Stimulated activated CD8-positive, alpha-beta memory T cell treated with anti-CD3 and anti-CD28 coated beads, Interleukin-12 subunit alpha, Interleukin-12 subunit beta, amount 100 ng/mL, for 4 hours (primary cell): ENCODE measurements around the gene SMYD3.
"Not testable (repeated sequence)": the region's sequence is repeated elsewhere in the genome, so short reads cannot be mapped to it uniquely, and the experiment has no call there.

ENCODE experiments used
- DNase-seq: peaks from one replicate; pipeline ENCODE4 v3.0.0-alpha.2; 2020; ENCODE audit warnings: low read depth

Gene SMYD3

DNA sequence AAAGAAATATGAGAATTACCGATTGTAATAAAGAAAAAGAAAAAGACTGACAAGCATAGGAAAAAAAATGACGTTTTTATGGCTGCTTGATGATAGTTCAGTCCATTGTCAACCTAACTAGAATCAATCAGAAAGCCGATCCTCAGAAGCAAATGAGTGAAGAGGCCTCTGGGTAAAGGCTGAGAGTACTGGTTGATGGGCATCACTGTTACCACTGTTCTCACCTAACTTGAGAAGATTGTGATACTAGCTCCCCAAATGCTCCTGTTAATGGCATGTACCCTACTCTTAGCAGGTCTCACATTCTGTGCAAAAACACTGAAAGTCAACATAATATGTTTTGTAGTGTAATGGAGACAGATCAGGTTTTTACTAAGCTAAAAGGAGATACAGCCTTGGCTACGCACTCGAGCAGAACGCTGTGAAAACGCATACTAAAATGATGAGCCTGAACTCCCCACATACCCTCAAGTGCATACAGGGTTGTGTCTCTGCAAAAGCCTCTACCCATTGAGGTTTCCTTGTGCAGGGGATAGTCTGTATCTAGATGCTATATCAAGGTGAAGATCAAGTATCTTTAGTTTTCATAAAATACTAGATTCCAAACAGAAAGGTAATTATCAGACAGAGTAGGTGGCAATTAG, 554.6 kb downstream of the SMYD3 start:
- no peak for DNase-seq

DNA sequence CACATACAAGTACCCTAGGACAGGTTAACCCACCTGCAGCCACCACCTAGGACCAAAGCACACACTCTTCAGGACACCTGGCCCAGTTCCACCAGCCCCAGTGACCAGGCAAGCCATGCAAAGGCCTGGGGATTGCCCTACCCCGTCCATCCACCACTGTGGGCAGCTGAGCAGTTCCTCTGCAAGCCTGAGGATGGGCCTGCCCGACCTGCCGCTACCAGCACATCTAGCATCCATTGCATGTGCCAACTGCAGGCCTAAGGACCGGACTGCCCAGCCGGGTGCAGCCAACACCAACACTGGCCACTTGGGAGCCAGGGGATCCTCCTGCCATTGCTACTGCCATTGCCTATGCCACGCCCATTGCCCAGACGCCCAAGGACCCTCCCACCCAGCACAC, 558.3 kb downstream of the SMYD3 start:
- DNase-seq: no peak

DNA sequence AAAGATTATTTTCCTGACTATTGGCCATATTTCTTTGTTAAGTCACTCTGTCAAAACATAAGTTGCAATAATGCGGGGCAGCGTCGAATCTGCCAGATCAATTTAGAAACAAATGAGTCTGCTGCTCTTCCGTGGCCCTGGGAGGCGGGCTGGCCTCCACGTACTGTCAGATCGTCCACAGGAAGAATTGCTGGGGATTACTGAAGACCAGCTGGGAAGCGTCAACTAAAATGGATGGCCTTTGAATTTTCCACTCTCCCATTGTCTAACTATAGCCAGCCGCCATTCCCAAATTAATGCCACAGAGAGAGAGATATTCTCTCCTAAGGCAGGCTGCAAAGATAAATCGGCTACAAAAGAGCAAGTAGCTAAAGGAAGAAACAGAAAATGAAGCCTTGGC, 560.2 kb downstream of the SMYD3 start:
- DNase-seq: no peak

DNA sequence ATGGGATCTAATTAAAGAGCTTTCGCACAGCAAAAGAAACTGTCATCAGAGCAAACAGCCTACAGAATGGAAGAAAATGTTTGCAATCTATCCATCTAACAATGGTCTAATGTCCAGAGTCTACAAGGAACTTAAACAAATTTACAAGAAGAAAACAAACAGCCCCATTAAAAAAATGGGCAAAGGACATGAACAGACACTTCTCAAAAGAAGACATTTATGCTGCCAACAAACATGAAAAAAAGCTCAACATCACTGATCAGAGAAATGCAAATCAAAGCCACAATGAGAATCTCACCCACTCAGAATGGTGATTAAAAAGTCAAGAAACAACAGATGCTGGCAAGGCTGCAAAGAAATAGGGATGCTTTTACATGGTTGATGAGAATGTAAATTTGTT, 561.9 kb downstream of the SMYD3 start:
- DNase-seq: not testable (repeated sequence)

DNA sequence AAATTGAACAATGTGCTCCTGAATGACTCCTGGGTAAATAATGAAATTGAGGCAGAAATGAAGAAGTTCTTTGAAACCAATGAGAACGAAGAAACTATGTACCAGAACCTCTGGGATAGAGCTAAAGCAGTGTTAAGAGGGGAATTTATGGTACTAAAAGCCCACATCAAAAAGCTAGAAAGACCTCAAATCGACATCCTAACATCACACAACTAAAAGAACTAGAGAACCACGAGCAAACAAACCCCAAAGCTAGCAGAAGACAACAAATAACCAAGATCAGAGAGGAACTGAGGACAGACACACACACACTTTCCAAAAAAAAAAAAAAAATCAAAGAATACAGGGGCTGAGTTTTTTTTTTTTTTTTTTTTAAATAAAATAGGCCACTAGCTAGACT, 564.2 kb downstream of the SMYD3 start:
- no peak for DNase-seq

DNA sequence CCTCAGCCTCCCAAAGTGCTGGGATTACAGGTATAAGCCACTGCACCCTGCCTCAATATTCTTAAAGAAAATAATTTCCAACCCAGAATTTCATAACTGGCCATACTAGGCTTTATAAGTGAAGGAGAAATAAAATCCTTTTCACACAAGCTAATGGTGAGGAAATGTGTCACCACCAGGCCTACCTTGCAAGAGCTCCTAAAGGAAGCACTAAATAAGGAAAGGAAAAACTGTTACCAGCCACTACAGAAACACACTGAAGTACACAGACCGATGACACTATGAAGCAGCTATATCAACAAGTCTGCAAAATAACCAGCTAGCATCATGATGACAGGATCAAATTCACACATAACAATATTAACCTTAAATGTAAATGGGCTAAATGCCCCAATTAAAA, 565.3 kb downstream of the SMYD3 start:
- DNase-seq: not testable (repeated sequence)

DNA sequence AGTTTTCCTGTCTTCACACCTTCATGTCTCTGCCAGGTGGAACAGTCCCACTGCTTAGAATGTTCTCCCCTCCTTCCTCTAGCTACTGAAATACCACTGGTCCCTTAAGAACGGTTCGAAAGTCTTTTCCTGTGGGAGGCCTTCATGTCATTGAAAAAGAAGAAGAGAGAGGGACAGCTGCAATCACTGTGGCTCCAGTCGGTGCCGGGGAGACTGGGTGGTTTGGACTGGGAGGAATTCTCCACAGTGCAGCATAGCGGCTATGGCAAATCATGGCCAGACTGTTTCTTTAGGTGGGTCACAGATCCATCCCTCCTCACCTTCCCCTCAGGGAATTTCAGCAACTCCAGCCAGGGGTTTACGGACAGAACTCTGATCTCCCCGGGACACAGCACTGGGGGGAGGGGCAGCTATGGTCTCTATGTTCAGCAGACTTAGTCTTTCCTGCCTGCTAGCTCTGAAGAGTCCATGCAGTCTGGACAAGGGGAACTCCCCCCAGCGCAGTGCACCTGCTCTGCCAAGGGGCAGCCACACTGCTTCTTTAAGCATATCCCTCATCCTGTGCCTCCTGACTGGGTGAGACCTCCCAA, 567.2 kb downstream of the SMYD3 start:
- no peak for DNase-seq

DNA sequence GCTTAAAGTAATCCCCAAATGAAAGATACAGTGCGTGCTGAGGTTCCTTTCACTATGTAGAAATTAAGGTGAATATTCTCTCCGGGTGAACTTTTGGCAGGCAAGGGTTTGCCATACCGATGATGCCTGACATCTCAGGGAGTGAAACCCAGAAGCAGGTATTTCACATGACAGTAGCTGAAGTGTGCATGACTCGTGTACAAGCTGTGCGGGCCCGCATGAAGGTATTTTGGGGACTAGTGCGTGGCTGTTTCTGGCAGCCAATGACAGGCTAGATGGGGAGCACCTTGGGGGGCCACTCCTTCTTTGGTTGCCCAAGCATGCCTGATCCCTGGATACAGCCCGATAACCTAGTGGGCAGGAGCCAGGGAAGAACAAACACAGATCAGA, 569.0 kb downstream of the SMYD3 start:
- DNase-seq: no peak

DNA sequence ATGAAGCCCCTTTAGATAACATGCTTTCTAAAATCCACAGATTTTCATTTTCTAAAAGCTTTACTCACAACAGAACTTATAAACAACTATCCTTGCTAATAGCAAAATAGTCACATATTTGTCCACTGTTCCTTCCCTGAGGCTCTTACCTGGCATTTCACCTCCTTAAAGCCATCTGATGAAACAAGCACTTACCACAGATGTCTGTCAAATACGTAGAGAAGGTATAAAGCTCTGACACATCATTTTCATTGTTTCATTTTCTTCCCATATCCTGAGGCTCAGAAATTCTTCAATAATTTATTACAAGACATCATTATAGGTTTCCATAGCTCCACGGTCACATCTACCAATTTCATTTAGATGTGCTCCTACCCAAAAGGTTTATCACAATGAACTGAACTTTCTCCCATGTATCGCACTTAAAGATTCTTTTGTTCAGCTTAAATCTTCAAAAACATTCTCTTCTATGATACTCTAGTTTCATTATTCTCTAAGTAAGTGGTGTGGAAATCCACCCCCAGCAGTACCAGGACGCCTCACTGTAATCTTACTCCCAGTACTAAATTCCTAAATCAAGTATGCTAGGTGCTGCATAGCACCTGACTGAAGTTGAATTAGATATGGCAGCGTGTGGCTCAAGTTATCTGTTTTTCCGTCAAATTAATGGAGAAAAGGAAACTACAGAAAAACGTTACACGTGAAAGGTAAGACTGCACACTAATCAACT, 569.6 kb downstream of the SMYD3 start:
- DNase-seq: no peak

GRCh38 chr1:245934409-245934808, 572.7 kb downstream of the SMYD3 start:
- DNase-seq: no peak

DNA sequence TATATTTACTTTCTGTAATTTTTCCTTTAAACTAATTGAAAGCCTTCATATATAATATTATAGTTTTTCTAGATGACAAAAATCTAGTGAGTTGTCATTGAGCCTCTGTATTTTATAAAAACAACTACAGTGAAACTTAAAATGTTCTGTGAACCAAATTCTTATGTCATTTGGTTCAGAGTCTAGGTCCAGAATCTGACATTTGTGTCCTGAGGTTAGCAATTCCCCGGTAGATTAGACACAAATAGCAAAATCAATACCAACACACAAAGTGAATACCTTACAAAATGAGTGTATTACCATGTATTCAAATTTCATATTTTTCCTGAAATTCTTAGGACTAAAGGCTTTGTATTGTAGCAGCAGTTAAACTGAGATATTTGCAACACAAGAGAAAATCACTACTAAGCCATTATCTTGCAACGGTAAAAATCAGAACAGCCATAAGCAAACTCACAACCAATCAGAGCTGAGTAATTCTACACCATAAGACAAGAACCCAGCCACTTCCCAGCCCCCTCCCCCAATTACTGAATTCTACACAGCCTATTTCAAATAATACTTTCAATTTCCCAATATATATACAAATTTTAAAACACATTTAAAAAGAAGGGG, 573.5 kb downstream of the SMYD3 start:
- DNase-seq: no peak

DNA sequence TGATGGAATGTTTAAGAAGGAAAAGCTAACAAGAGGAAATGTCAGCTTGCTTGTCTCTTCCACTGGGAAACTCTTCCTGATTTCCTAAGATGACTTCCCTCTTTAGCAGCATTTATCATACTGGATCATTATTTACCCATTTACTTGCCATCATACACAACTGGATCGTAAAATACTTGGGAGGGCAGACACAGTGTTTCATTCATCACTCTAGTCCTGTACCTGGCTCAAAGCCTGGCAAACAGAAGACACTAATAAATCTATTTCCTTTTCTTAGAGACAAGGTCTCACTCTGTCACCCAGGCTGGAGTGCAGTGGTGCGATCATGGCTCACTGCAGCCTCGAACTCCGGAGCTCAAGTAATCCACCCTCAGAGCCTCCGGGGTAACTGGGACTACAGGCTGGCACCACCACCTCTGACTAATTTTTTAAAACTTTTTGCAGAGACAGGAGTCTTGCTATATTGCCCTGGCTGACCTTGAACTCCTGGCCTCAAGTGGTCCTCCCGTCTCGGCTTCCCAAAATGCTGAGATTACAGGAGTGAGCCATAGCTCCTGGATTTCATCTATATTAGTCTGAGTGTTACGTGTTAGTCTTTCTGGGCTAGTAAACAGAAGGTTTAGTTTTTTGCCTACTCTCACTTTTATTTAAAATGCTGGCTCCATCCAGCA, 574.6 kb downstream of the SMYD3 start:
- no peak for DNase-seq

- no peak for DNase-seq
These were observed 575.6 kb downstream of the SMYD3 start for GRCh38 chr1:245931450-245931849.

GRCh38 chr1:245929224-245929623, 577.9 kb downstream of the SMYD3 start:
- DNase-seq: no peak

DNA sequence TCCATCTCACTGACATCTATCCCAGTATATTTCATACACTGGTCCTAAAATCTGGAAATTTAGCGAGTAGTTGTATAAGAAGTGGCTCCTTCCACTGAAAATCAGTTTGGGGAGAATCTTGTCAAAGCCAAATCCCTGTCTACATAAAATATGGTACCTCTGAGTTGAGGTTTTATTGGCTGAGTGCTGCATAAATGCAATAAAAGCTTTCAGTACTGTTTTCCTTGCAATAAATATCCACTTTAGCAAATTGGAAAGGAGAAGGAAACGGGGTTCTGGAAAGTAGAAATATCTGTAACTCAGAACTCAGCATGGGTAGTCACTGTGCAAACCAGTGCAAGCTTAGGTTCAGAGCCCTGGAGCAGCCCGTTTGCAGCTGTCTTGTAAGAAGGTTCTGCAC, 580.2 kb downstream of the SMYD3 start:
- no peak for DNase-seq

DNA sequence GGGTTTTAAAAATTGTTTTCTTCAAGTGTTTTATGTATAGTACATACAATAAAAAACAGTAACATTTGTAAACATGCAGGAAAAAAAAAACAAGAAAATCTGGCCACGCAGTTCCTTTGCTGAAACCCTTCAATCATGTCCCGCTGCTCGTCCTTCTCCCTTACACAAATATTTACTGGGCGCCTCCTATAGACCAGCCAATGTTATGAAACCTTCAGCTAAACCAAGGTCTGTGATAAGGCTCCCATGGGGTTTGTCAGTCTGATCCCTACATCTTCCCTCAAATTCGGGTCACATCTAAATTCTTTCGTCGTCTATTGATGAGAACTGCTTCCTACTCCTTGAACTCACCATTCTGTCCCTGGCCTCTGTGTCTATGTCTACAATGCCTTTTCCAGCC, 583.9 kb downstream of the SMYD3 start:
- DNase-seq: no peak

- DNase-seq: no peak
These were observed 585.7 kb downstream of the SMYD3 start for GRCh38 chr1:245921417-245921816.

- no peak for DNase-seq
These were observed 589.7 kb downstream of the SMYD3 start for GRCh38 chr1:245917403-245917802.

DNA sequence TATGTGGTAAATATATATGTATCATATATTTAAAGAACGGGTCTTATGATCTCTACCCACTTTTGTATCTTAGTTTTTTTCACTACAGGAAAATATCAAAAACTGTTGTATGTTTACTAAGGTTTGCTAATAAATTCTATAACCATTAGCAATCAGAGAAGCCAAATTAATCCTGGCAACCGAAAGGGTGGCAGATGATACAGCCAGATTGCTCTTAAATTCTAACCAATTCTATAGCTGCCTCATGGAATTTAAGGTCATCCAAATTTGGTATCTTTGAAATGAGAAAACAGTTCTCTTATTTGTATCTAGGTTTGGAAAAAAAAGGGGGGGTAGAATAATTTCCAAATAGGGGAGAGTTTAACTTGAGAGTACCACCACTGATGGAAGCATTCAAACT, 591.2 kb downstream of the SMYD3 start:
- DNase-seq: no peak

GRCh38 chr1:245915406-245915805, 591.7 kb downstream of the SMYD3 start:
- no peak for DNase-seq

GRCh38 chr1:245908543-245908942, 598.5 kb downstream of the SMYD3 start:
- DNase-seq: no peak

- no peak for DNase-seq
These were observed 600.9 kb downstream of the SMYD3 start for GRCh38 chr1:245906207-245906606.

DNA sequence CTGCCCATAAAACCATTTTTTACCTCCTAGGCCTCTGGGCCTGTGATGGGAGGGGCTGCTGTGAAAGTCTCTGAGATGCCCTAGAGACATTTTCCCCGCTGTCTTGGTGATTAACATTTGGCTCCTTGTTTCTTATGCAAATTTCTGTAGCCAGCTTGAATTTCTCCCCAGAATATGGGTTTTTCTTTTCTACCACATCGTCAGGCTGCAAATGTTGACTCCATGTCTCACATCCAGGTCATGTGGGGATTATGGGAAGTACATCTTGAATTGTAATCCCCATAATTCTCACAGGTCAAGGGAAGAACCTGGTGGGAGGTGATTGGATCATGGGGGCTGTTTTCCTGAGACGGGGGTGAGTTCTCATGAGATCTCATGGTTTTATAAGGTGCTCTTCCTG, 603.2 kb downstream of the SMYD3 start:
- DNase-seq: no peak
